Astrocyte of the spinal cord (primary cell): Measurements from ENCODE around the gene NBPF19.
"Not testable (repeated sequence)": the region's sequence is repeated elsewhere in the genome, so short reads cannot be mapped to it uniquely, and the experiment has no call there.

Experiments used
- DNase-seq: peaks from one replicate; pipeline ENCODE4 v3.0.0; 2011; ENCODE audit warnings: low read depth, low spot score
- H3K4me3 ChIP-seq: 2 replicates; pipeline ENCODE4 v1.5.1; 2011; ENCODE audit warnings: low read depth, mild to moderate bottlenecking, low read length, moderate library complexity
- in situ Hi-C: cut with HindIII; loops from 2 replicates; pipeline ENCODE4 v1.10.0; 2017; ENCODE audit warnings: low sequenced_read_pairs

The NBPF19 gene

GRCh38 chr1:149474745-149475144 lies at the start of gene NBPF19:
NBPF19 (plus strand) TSS chr1:149475045; CDS start chr1:149475933, 888 bp downstream.
- DNase-seq, H3K4me3 ChIP-seq, in situ Hi-C loops: not testable (repeated sequence)

GRCh38 chr1:149428317-149428716 lies 46.5 kb upstream of the NBPF19 start:
- H3K4me3 ChIP-seq, DNase-seq, in situ Hi-C loops: not testable (repeated sequence)

GRCh38 chr1:149445451-149445850 lies 29.4 kb upstream of the NBPF19 start:
- peak; percentile 68 for DNase-seq
- in situ Hi-C loops, H3K4me3 ChIP-seq: not testable (repeated sequence)

GRCh38 chr1:149452196-149452595 lies 22.6 kb upstream of the NBPF19 start:
- in situ Hi-C loops, H3K4me3 ChIP-seq, DNase-seq: not testable (repeated sequence)

GRCh38 chr1:149452652-149453051 lies 22.2 kb upstream of the NBPF19 start:
- H3K4me3 ChIP-seq, DNase-seq, in situ Hi-C loops: not testable (repeated sequence)

- in situ Hi-C loops, result not testable (repeated sequence)
- peak; percentile 22 for DNase-seq
- H3K4me3 ChIP-seq, result peak overlapping the region; percentile 23
These were observed 83.5 kb downstream of the NBPF19 start for GRCh38 chr1:149558350-149558825.

- in situ Hi-C loops, H3K4me3 ChIP-seq, DNase-seq: not testable (repeated sequence)
These were observed 87.0 kb downstream of the NBPF19 start for GRCh38 chr1:149561806-149562205.

GRCh38 chr1:149565485-149565884 lies 90.6 kb downstream of the NBPF19 start:
- H3K4me3 ChIP-seq, DNase-seq, in situ Hi-C loops: not testable (repeated sequence)

- H3K4me3 ChIP-seq, in situ Hi-C loops, DNase-seq: not testable (repeated sequence)
These were observed 97.9 kb downstream of the NBPF19 start for GRCh38 chr1:149572763-149573162.

- DNase-seq, H3K4me3 ChIP-seq, in situ Hi-C loops: not testable (repeated sequence)
These were observed 110.7 kb downstream of the NBPF19 start for GRCh38 chr1:149585592-149585991.
